Adipose tissue (tissue), 3 donors: ENCODE results near the gene HSD17B2. TPM values are rescaled to one million over a fixed set of nuclear protein-coding genes. Genes with fewer than 3 reads are reported as not detected.
"Not testable (repeated sequence)": the region's sequence is repeated elsewhere in the genome, so short reads cannot be mapped to it uniquely, and the experiment has no call there.

ENCODE experiments used
- H3K27ac ChIP-seq: one replicate; pipeline ENCODE4 v1.5.1; 2013; ENCODE audit warnings: low read depth, low read length
- WGBS, 3 donors: extraction: QIAGEN DNeasy Blood & Tissue Kit; methylation state at CpG; one replicate each; pipeline ENCODE4 v1.1.7; 2013; 5-methylcytosine and 5-hydroxymethylcytosine counted together
- polyA plus RNA-seq, 3 donors: library from polyadenylated mRNA; stranded (reverse); fragments of 200-250 nt; gene quantifications; one replicate each; pipeline ENCODE4 v1.2.3, GENCODE V29; 2013
- donor health status: healthy with polysubstance abuse.
- donor health status: Bipolar disorder and iron deficiency.
- donor health status: healthy.

The HSD17B2 gene
- polyA plus RNA-seq, 3 donors: 1.2 to 16.8 TPM; not detected in 1

- no peak overlapping the region for H3K27ac ChIP-seq
Measured at GRCh38 chr16:82093666-82094300, 58.7 kb downstream of the HSD17B2 start.

- 40 to 49% (median 49%) methylated on average over 8 of the region's 8 CpGs for WGBS, 3 donors
- no peak overlapping the region for H3K27ac ChIP-seq
Measured at GRCh38 chr16:82094942-82095540, 60.0 kb downstream of the HSD17B2 start.

GRCh38 chr16:82096641-82097040 is 61.6 kb downstream of the HSD17B2 start:
- no peak overlapping the region for H3K27ac ChIP-seq
- 91 to 95% (median 93%) methylated on average over 3 of the region's 3 CpGs for WGBS, 3 donors

- no peak overlapping the region for H3K27ac ChIP-seq
- 83 to 92% (median 92%) methylated on average over 8 of the region's 8 CpGs for WGBS, 3 donors
Measured at GRCh38 chr16:82105107-82105506, 70.1 kb downstream of the HSD17B2 start.

GRCh38 chr16:82108100-82108499 is 73.0 kb downstream of the HSD17B2 start:
- 80 to 90% (median 85%) methylated on average over 2 of the region's 2 CpGs for WGBS, 3 donors
- H3K27ac ChIP-seq: no peak overlapping the region

GRCh38 chr16:82108774-82109173 is 73.7 kb downstream of the HSD17B2 start:
- H3K27ac ChIP-seq: no peak overlapping the region
- 82 to 92% (median 92%) methylated on average over 6 of the region's 6 CpGs for WGBS, 3 donors

- 64 to 76% (median 75%) methylated on average over 3 of the region's 3 CpGs for WGBS, 3 donors
- not testable (repeated sequence) for H3K27ac ChIP-seq
Measured at GRCh38 chr16:82109266-82109665, 74.2 kb downstream of the HSD17B2 start.

GRCh38 chr16:82111944-82112343 is 76.9 kb downstream of the HSD17B2 start:
- no peak overlapping the region for H3K27ac ChIP-seq
- whole genome bisulfite sequencing, 3 donors: 58 to 84% (median 72%) methylated on average over 2 of the region's 2 CpGs

GRCh38 chr16:82113741-82114140 is 78.7 kb downstream of the HSD17B2 start:
- WGBS, 3 donors: 53 to 70% (median 61%) methylated on average over 3 of the region's 3 CpGs

GRCh38 chr16:82116535-82116934 is 81.5 kb downstream of the HSD17B2 start:
- H3K27ac ChIP-seq: no peak overlapping the region
- 64 to 75% (median 66%) methylated on average over 1 of the region's 1 CpG for WGBS, 3 donors

More at GRCh38 chr16:82113741-82114140, 78.7 kb downstream of the HSD17B2 start:
- no peak overlapping the region for H3K27ac ChIP-seq

- no peak overlapping the region for H3K27ac ChIP-seq
- WGBS, 3 donors: 88 to 94% (median 91%) methylated on average over 2 of the region's 2 CpGs
Measured at GRCh38 chr16:82118749-82119148, 83.7 kb downstream of the HSD17B2 start.

- WGBS, 3 donors: 66 to 71% (median 67%) methylated on average over 4 of the region's 4 CpGs
- H3K27ac ChIP-seq: no peak overlapping the region
Measured at GRCh38 chr16:82119405-82119804, 84.4 kb downstream of the HSD17B2 start.

- H3K27ac ChIP-seq: no peak overlapping the region
- 79 to 87% (median 87%) methylated on average over 3 of the region's 3 CpGs for WGBS, 3 donors
Measured at GRCh38 chr16:82124651-82125050, 89.6 kb downstream of the HSD17B2 start.

- WGBS, 3 donors: 78 to 92% (median 91%) methylated on average over 3 of the region's 3 CpGs
- no peak overlapping the region for H3K27ac ChIP-seq
Measured at GRCh38 chr16:82129881-82130280, 94.8 kb downstream of the HSD17B2 start.

GRCh38 chr16:82133798-82134197 is 98.7 kb downstream of the HSD17B2 start:
- WGBS, 3 donors: 74 to 85% (median 75%) methylated on average over 6 of the region's 6 CpGs

GRCh38 chr16:82134846-82135245 is 99.8 kb downstream of the HSD17B2 start:
- H3K27ac ChIP-seq: no peak overlapping the region
- WGBS, 3 donors: 80 to 90% (median 87%) methylated on average over 8 of the region's 8 CpGs

More at GRCh38 chr16:82133798-82134197, 98.7 kb downstream of the HSD17B2 start:
- no peak overlapping the region for H3K27ac ChIP-seq

GRCh38 chr16:82135844-82136243 is 100.8 kb downstream of the HSD17B2 start:
- no peak overlapping the region for H3K27ac ChIP-seq
- 42 to 86% (median 82%) methylated on average over 8 of the region's 8 CpGs for WGBS, 3 donors

GRCh38 chr16:82136956-82137821 is 102.1 kb downstream of the HSD17B2 start:
- no peak overlapping the region for H3K27ac ChIP-seq
- WGBS, 3 donors: 76 to 82% (median 81%) methylated on average over 9 of the region's 9 CpGs

GRCh38 chr16:82137822-82138167 is 102.7 kb downstream of the HSD17B2 start:
- WGBS, 3 donors: 54 to 70% (median 62%) methylated on average over 3 of the region's 3 CpGs

More at GRCh38 chr16:82137822-82138167, 102.7 kb downstream of the HSD17B2 start:
- H3K27ac ChIP-seq: no peak overlapping the region
